Caco-2 (cell line): Measurements from ENCODE around the gene ARL6IP4. TPM values are rescaled to one million over a fixed set of nuclear protein-coding genes. Genes with fewer than 3 reads are reported as not detected.

Experiments used
- BruUV-seq: library from RNA; stranded (reverse); fragments of 400-500 nt; replicated peaks from 2 replicates; lab custom pipeline; 2021; lab: Mats Ljungman, UMichigan
- CTCF ChIA-PET: fragments of 300-600 bp; sonication (Branson Sonifier 250); formaldehyde crosslinking; loops from one replicate; lab custom pipeline; 2022; ENCODE audit warnings: antibody characterized with exemption; lab: Charles Lee
- POLR2A ChIA-PET: fragments of 300-600 bp; sonication (Branson Sonifier 250); formaldehyde crosslinking; loops from one replicate; lab custom pipeline; 2022; ENCODE audit warnings: antibody characterized with exemption; lab: Charles Lee
- DNase-seq, 2 experiments: peaks; one replicate each; pipeline versions ENCODE4 v3.0.0 to v3.0.0-alpha.2; 2020 to 2022
- H3K27me3 ChIP-seq: replicated peaks from 2 replicates; pipeline ENCODE4 v1.6.0; 2011; ENCODE audit warnings: low read length; ENCODE audit not compliant: control insufficient read depth, insufficient read depth
- H3K36me3 ChIP-seq: 2 replicates; pipeline ENCODE4 v1.5.1; 2011; ENCODE audit warnings: low read length; ENCODE audit not compliant: control insufficient read depth, insufficient read depth
- H3K4me1 ChIP-seq: fragments of 250-450 bp; sonication (Bioruptor Pico); 2 replicates; pipeline ENCODE4 v1.5.1; 2020; ENCODE audit warnings: mild to moderate bottlenecking
- H3K4me3 ChIP-seq: 2 replicates; pipeline ENCODE4 v1.5.1; 2011; ENCODE audit warnings: low read depth, mild to moderate bottlenecking, control low read depth, low read length
- H3K9me3 ChIP-seq: fragments of 250-450 bp; sonication (Bioruptor Pico); 2 replicates; pipeline ENCODE4 v1.5.1; 2020; ENCODE audit warnings: mild to moderate bottlenecking, moderate library complexity
- H3K27ac Mint-ChIP-seq: one replicate; pipeline ENCODE4 v1.8.0; 2022; ENCODE audit warnings: mixed read lengths; ENCODE audit not compliant: unreplicated experiment
- H3K27me3 Mint-ChIP-seq: one replicate; pipeline ENCODE4 v1.8.0; 2022; ENCODE audit warnings: mixed read lengths; ENCODE audit not compliant: insufficient read depth, unreplicated experiment
- H3K36me3 Mint-ChIP-seq: one replicate; pipeline ENCODE4 v1.8.0; 2022; ENCODE audit warnings: mild to moderate bottlenecking, mixed read lengths; ENCODE audit not compliant: insufficient read depth, unreplicated experiment
- H3K4me1 Mint-ChIP-seq: one replicate; pipeline ENCODE4 v1.8.0; 2022; ENCODE audit warnings: low read depth, mixed read lengths; ENCODE audit not compliant: unreplicated experiment
- H3K4me3 Mint-ChIP-seq: one replicate; pipeline ENCODE4 v1.8.0; 2022; ENCODE audit warnings: mild to moderate bottlenecking, moderate library complexity, mixed read lengths; ENCODE audit not compliant: unreplicated experiment
- H3K9me3 Mint-ChIP-seq: one replicate; pipeline ENCODE4 v1.8.0; 2022; ENCODE audit warnings: mixed read lengths; ENCODE audit not compliant: unreplicated experiment
- CTCF ChIP-seq, 2 experiments: fragments of 200-600 bp in 1 of 2; IDR thresholded peaks; 1 replicate in 1 of 2; 2 replicates in 1 of 2; pipeline versions ENCODE4 v1.5.1 to v1.8.0; 2011 to 2022; ENCODE audit warnings: antibody characterized with exemption in 1 of 2, control low read depth in 1 of 2, inconsistent platforms in 1 of 2, low read depth in 1 of 2, low read length in 1 of 2, mild to moderate bottlenecking in 1 of 2, moderate library complexity in 1 of 2; ENCODE audit not compliant: insufficient read depth in 1 of 2, severe bottlenecking in 1 of 2, unreplicated experiment in 1 of 2
- intact Hi-C: fragments of 100-400 bp; cut with micrococcal nuclease; formaldehyde crosslinking; loops from one replicate; pipeline ENCODE4 v1.10.0; 2022; ENCODE audit not compliant: unreplicated experiment
- microRNA-seq: library from miRNA; unstranded; fragments of <30 nt; microRNA quantifications from one replicate; pipeline ENCODE4 v1.2.0, GENCODE V29; 2022
- total RNA-seq: library from RNA; stranded (reverse); gene quantifications from 2 replicates; pipeline ENCODE4 v1.2.3, GENCODE V29; 2022

The ARL6IP4 gene
- total RNA-seq, 1 experiment from 2014 or later, result 103 TPM

- intact Hi-C loops, result no loop called here
- CTCF ChIA-PET, result no interaction called here
- TF ChIP-seq CTCF (IDR thresholded peaks at IDR 0.05; ENCODE audit: insufficient read depth in 1 of 2, low read depth in 1 of 2, low read length in 1 of 2, severe bottlenecking in 1 of 2, unreplicated experiment in 1 of 2), result no peak
- Mint-ChIP-seq H3K27ac (no peak overlapping the region), H3K4me1 (no peaks in the 10 kb centered on the region), H3K9me3 (no peaks in the 10 kb centered on the region), H3K4me3 (no peak overlapping the region), H3K36me3 (no peaks in the 10 kb centered on the region), H3K27me3 (no peaks in the 10 kb centered on the region)
- Histone ChIP-seq H3K36me3 (no peaks in the 10 kb centered on the region), H3K4me1 (no peaks in the 10 kb centered on the region), H3K9me3 (no peaks in the 10 kb centered on the region), H3K4me3 (no peak overlapping the region), H3K27me3 (no peaks in the 10 kb centered on the region)
- DNase-seq, result no peak
- no TSS peak for BruUV-seq
- POLR2A ChIA-PET, result no interaction called here
Measured at GRCh38 chr12:123030686-123031085, 50.2 kb downstream of the ARL6IP4 start.

- no peaks in the 10 kb centered on the region for H3K36me3 Mint-ChIP-seq
- H3K4me1 Mint-ChIP-seq, result no peaks in the 10 kb centered on the region
- Histone ChIP-seq H3K36me3 (no peaks in the 10 kb centered on the region), H3K9me3 (no peaks in the 10 kb centered on the region), H3K27me3 (no peaks in the 10 kb centered on the region), H3K4me1 (no peaks in the 10 kb centered on the region), H3K4me3 (no peak overlapping the region)
- DNase-seq, result no peak
- CTCF ChIA-PET, result no interaction called here
- no peaks in the 10 kb centered on the region for H3K9me3 Mint-ChIP-seq
- no TSS peak for BruUV-seq
- POLR2A ChIA-PET, result no interaction called here
- intact Hi-C loops, result no loop called here
- no peak overlapping the region for H3K27ac Mint-ChIP-seq
- no peak overlapping the region for H3K4me3 Mint-ChIP-seq
- TF ChIP-seq CTCF (IDR thresholded peaks at IDR 0.05; ENCODE audit: insufficient read depth in 1 of 2, low read depth in 1 of 2, low read length in 1 of 2, severe bottlenecking in 1 of 2, unreplicated experiment in 1 of 2), result no peak
- no peaks in the 10 kb centered on the region for H3K27me3 Mint-ChIP-seq
Measured at GRCh38 chr12:123031171-123031845, 50.8 kb downstream of the ARL6IP4 start.

Small RNAs within 50 kb of the gene (microRNA-seq; reads per million reads assigned to microRNA genes)
- not detected for gene MIR4304

Other genes starting within 250 kb of the ARL6IP4 start
- gene HCAR1, start 249.8 kb upstream of the ARL6IP4 start, total RNA-seq, result 3.7 and 5.2 TPM in 2 replicates
- gene DENR, start 227.9 kb upstream of the ARL6IP4 start, total RNA-seq, result 83.2 and 83.8 TPM in 2 replicates
- gene CCDC62, start 206.1 kb upstream of the ARL6IP4 start, total RNA-seq, result 0.30 and 1.1 TPM in 2 replicates
- gene HIP1R, start 145.2 kb upstream of the ARL6IP4 start, total RNA-seq, result 13.8 and 15.4 TPM in 2 replicates
- gene VPS37B, start 84.6 kb upstream of the ARL6IP4 start, total RNA-seq, result 24.0 and 25.4 TPM in 2 replicates
- 6.7 and 8.1 TPM in 2 replicates for gene ABCB9, start 14.2 kb upstream of the ARL6IP4 start, total RNA-seq
- 21.6 and 22.7 TPM in 2 replicates for gene OGFOD2, start 5.4 kb upstream of the ARL6IP4 start, total RNA-seq
- 10.6 TPM in 2 replicates for gene PITPNM2, start 170.4 kb downstream of the ARL6IP4 start, total RNA-seq